Stimulated activated CD8-positive, alpha-beta memory T cell treated with anti-CD3 and anti-CD28 coated beads, Interleukin-15, amount 100 ng/mL, for 24 hours (primary cell): ENCODE data around the gene LRRC55.

ENCODE experiments used
- DNase-seq: peaks from one replicate; pipeline ENCODE4 v3.0.0-alpha.2; 2020; ENCODE audit warnings: low read depth

The LRRC55 gene

GRCh38 chr11:57181678-57182305, at the start of gene LRRC55:
Gene LRRC55 (plus strand): TSS chr11:57181953. CDS start chr11:57182023, 70 bp downstream.
- no peak for DNase-seq

GRCh38 chr11:57133366-57134038, 48.3 kb upstream of the LRRC55 start:
- no peak for DNase-seq

- no peak for DNase-seq
These were observed 47.5 kb upstream of the LRRC55 start for GRCh38 chr11:57134284-57134683.

GRCh38 chr11:57135020-57135751, 46.6 kb upstream of the LRRC55 start:
- DNase-seq: no peak

- no peak for DNase-seq
These were observed 41.2 kb upstream of the LRRC55 start for GRCh38 chr11:57140568-57140967.

GRCh38 chr11:57143459-57143858, 38.3 kb upstream of the LRRC55 start:
- no peak for DNase-seq

- no peak for DNase-seq
These were observed 37.7 kb upstream of the LRRC55 start for GRCh38 chr11:57144075-57144474.

- no peak for DNase-seq
These were observed 37.0 kb upstream of the LRRC55 start for GRCh38 chr11:57144531-57145320.

- no peak for DNase-seq
These were observed 35.5 kb upstream of the LRRC55 start for GRCh38 chr11:57146301-57146700.

GRCh38 chr11:57148621-57149020, 33.1 kb upstream of the LRRC55 start:
- DNase-seq: no peak

GRCh38 chr11:57150454-57150917, 31.3 kb upstream of the LRRC55 start:
- no peak for DNase-seq

GRCh38 chr11:57152134-57152533, 29.6 kb upstream of the LRRC55 start:
- DNase-seq: no peak

- DNase-seq: no peak
These were observed 28.3 kb upstream of the LRRC55 start for GRCh38 chr11:57153448-57153847.

GRCh38 chr11:57154739-57155138, 27.0 kb upstream of the LRRC55 start:
- no peak for DNase-seq

- DNase-seq: no peak
These were observed 26.4 kb upstream of the LRRC55 start for GRCh38 chr11:57155400-57155799.

GRCh38 chr11:57155838-57156607, 25.7 kb upstream of the LRRC55 start:
- no peak for DNase-seq

GRCh38 chr11:57156928-57157327, 24.8 kb upstream of the LRRC55 start:
- no peak for DNase-seq

GRCh38 chr11:57157624-57158023, 24.1 kb upstream of the LRRC55 start:
- DNase-seq: no peak

GRCh38 chr11:57158180-57158579, 23.6 kb upstream of the LRRC55 start:
- DNase-seq: no peak

GRCh38 chr11:57158599-57158998, 23.2 kb upstream of the LRRC55 start:
- DNase-seq: no peak

- DNase-seq: no peak
These were observed 21.1 kb upstream of the LRRC55 start for GRCh38 chr11:57160665-57161064.

- DNase-seq: no peak
These were observed 20.4 kb upstream of the LRRC55 start for GRCh38 chr11:57161351-57161750.
